Activated CD8-positive, alpha-beta T cell treated with anti-CD3 and anti-CD28 coated beads, Interleukin-2, amount 10 ng/mL, durations not matched to agents 7 days and 5 days (primary cell): ENCODE data around the gene VIT. TPM values are rescaled to one million over a fixed set of nuclear protein-coding genes. Genes with fewer than 3 reads are reported as not detected.

ENCODE experiments used
- ATAC-seq: fragments of 150-1000 bp; cut with Tn5 transposase; one replicate; pipeline ENCODE4 v1.10.0; 2021; ENCODE audit warnings: moderate library complexity
- CTCF ChIA-PET: fragments of 350-600 bp; sonication (Branson Sonifier 250); formaldehyde crosslinking; loops from one replicate; lab custom pipeline; 2021; ENCODE audit warnings: antibody characterized with exemption; lab: Charles Lee
- POLR2A ChIA-PET: fragments of 350-600 bp; sonication (Branson Sonifier 250); formaldehyde crosslinking; loops from one replicate; lab custom pipeline; 2021; ENCODE audit warnings: antibody characterized with exemption; lab: Charles Lee
- DNase-seq: peaks from one replicate; pipeline ENCODE4 v3.0.0-alpha.2; 2020
- H3K27ac Mint-ChIP-seq: one replicate; pipeline ENCODE4 v1.8.0; 2021; ENCODE audit warnings: mild to moderate bottlenecking, mixed read lengths
- H3K27me3 Mint-ChIP-seq: one replicate; pipeline ENCODE4 v1.8.0; 2021; ENCODE audit warnings: low read depth, mixed read lengths
- H3K36me3 Mint-ChIP-seq: one replicate; pipeline ENCODE4 v1.8.0; 2021; ENCODE audit warnings: low read depth, mixed read lengths
- H3K4me1 Mint-ChIP-seq: one replicate; pipeline ENCODE4 v1.8.0; 2021; ENCODE audit warnings: low read depth, mixed read lengths
- H3K4me3 Mint-ChIP-seq: one replicate; pipeline ENCODE4 v1.8.0; 2021; ENCODE audit warnings: mild to moderate bottlenecking, mixed read lengths
- H3K9me3 Mint-ChIP-seq: one replicate; pipeline ENCODE4 v1.8.0; 2022; ENCODE audit warnings: mixed read lengths; ENCODE audit not compliant: insufficient read depth
- total RNA-seq, 2 experiments: library from RNA; stranded (reverse); gene quantifications; one replicate each; pipeline ENCODE4 v1.2.3, GENCODE V29; 2021

The VIT gene
- total RNA-seq, 2 experiments from 2014 or later: not detected

DNA sequence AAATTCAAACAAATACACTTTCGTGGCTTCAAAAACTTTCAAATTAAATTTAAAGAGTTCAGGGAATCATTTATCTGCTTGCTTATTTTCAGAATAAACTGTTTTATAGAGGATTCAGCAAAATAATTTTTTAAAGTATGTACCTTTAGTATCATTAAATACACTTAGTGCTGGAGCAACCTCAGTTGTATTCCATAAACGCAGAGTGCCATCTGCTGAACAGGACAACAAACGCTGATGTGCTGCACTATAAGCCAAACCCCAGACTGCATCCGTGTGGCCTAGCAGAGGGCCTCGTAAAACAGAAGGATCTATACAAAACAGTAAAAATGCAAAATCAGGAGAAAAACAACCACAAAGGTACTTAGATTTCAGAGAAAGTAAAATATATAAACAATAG, 161.2 kb downstream of the VIT start:
- Mint-ChIP-seq H3K36me3 (peaks cover 43% of the 10 kb centered on the region), H3K9me3 (no peaks in the 10 kb centered on the region), H3K4me3 (no peak overlapping the region), H3K27me3 (no peaks in the 10 kb centered on the region), H3K27ac (no peak overlapping the region), H3K4me1 (peaks cover 11% of the 10 kb centered on the region)
- ChIA-PET CTCF (no interaction called here), POLR2A (no interaction called here)
- ATAC-seq (no peak), DNase-seq (no peak)

DNA sequence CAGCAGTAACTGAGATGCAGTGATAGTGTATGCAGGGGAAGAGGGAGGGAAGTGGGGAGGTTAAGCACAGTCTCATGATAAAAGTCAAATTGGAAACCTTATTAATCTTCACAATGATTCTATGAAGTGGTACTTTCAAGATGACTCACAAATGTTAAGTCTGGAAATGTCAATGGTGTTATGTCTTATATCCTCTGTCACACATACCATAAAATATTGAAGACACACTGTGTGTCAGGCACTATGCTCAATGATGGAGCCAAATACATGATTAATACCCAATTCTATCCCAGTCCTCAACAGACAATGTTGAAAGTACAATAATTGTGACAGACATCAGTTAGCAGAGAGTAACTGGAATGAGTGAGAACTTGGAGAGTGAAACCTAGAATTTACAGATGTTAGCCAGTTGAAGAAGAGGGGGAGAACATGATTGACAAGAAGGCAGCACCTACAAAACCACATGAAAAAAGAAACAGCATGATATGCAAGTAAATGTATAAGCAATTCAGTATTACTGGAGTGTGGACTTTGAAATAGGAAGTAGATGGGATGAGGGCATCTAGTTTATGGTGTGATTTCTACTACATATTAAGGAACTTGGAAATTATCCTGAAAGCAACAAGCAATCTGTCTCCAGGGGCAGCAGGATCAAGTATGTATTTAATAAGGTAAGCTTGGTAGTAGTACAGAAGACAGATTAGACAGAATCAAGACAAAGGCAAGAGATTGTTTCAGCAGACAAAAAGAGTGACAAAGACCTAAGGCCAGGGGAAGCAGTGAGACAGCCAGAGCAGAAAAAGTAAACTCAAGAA, 162.3 kb downstream of the VIT start:
- CTCF ChIA-PET: no interaction called here
- H3K36me3 Mint-ChIP-seq: peaks cover 50% of the 10 kb centered on the region

DNA sequence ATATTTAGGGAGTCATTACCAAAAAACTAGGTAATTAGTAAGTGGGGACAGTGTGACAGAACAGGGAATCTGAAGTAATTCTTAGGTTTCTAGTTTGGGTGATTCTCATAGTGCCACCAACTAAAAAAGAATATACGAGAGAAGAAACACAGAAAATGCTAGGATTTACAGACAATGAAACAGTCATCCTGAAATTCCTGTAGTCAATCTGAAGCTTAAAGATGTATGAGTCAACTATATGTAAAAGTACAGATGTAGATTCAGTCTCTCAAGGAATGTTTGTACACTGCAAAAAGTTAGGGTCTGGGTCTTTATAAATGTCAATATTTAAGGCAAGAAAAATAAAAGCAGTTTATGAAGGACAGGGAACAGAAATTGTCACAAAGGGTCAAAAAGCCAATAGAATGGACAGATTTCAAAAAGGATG, 162.9 kb downstream of the VIT start:
- ATAC-seq (no peak), DNase-seq (no peak)
- Mint-ChIP-seq H3K4me1 (peaks cover 11% of the 10 kb centered on the region), H3K27me3 (no peaks in the 10 kb centered on the region), H3K27ac (peak overlapping the region; percentile 16), H3K4me3 (no peak overlapping the region), H3K36me3 (peaks cover 52% of the 10 kb centered on the region), H3K9me3 (no peaks in the 10 kb centered on the region)
- POLR2A ChIA-PET: no interaction called here
- CTCF ChIA-PET: no interaction called here

More for the DNA sequence above, 162.3 kb downstream of the VIT start:
- Mint-ChIP-seq H3K4me1 (peaks cover 11% of the 10 kb centered on the region), H3K27me3 (no peaks in the 10 kb centered on the region), H3K4me3 (no peak overlapping the region), H3K9me3 (no peaks in the 10 kb centered on the region), H3K27ac (peak overlapping the region; percentile 16)
- POLR2A ChIA-PET: no interaction called here
- no peak for DNase-seq
- no peak for ATAC-seq

DNA sequence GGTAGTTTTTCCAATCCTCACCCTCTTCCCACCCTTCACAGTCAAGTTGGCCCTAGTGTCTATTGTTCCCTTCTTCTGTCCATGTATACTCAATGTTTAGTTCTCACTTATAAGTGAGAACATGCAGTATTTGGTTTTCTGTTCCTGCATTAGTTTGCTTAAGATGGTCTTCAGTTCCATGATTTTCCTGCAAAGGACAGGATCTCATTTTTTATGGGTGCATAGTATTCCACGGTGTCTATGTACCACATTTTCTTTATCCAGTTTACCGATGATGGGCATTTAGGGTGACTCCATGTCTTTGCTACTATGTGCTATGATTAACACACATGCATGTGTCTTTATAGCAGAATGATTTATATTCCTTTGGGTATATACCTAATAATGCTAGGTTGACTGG, 165.4 kb downstream of the VIT start:
- ATAC-seq: no peak
- ChIA-PET POLR2A (no interaction called here), CTCF (no interaction called here)
- H3K36me3 Mint-ChIP-seq: peaks cover 60% of the 10 kb centered on the region
- H3K27ac Mint-ChIP-seq: no peak overlapping the region
- no peak for DNase-seq
- no peaks in the 10 kb centered on the region for H3K9me3 Mint-ChIP-seq
- no peaks in the 10 kb centered on the region for H3K27me3 Mint-ChIP-seq
- no peak overlapping the region for H3K4me3 Mint-ChIP-seq
- peaks cover 11% of the 10 kb centered on the region for H3K4me1 Mint-ChIP-seq

Other genes with a start within 250 kb of the VIT start
- 10 to 100 TPM; 17.3 to 20.3 TPM for gene FEZ2, start 98.5 kb upstream of the VIT start, total RNA-seq